CD4-positive, alpha-beta T cell treated with Interleukin-21 for 1 hour (primary cell): Measurements from ENCODE around the gene TRIM14.
"Not testable (repeated sequence)": the region's sequence is repeated elsewhere in the genome, so short reads cannot be mapped to it uniquely, and the experiment has no call there.

ENCODE experiments used
- DNase-seq: peaks from one replicate; pipeline ENCODE4 v3.0.0-alpha.2; 2020

TRIM14 gene

GRCh38 chr9:98045234-98046179 is 73.5 kb downstream of the TRIM14 start:
- DNase-seq: peak; percentile 84

GRCh38 chr9:98043915-98044314 is 75.1 kb downstream of the TRIM14 start:
- DNase-seq: no peak

GRCh38 chr9:98040212-98040611 is 78.8 kb downstream of the TRIM14 start:
- DNase-seq: no peak

GRCh38 chr9:98039607-98040017 is 79.4 kb downstream of the TRIM14 start:
- no peak for DNase-seq

- DNase-seq: no peak
Observed at GRCh38 chr9:98038958-98039357, 80.1 kb downstream of the TRIM14 start.

GRCh38 chr9:98037357-98037756 is 81.7 kb downstream of the TRIM14 start:
- DNase-seq: no peak

GRCh38 chr9:98034593-98035546 is 84.2 kb downstream of the TRIM14 start:
- peak; percentile 90 for DNase-seq

GRCh38 chr9:98031935-98032334 is 87.1 kb downstream of the TRIM14 start:
- no peak for DNase-seq

GRCh38 chr9:98031169-98031568 is 87.9 kb downstream of the TRIM14 start:
- DNase-seq: no peak

- no peak for DNase-seq
Observed at GRCh38 chr9:98024702-98025101, 94.3 kb downstream of the TRIM14 start.

GRCh38 chr9:98022447-98022846 is 96.6 kb downstream of the TRIM14 start:
- DNase-seq: no peak

GRCh38 chr9:98021306-98022040 is 97.5 kb downstream of the TRIM14 start:
- no peak for DNase-seq

- no peak for DNase-seq
Observed at GRCh38 chr9:98020476-98021145, 98.4 kb downstream of the TRIM14 start.

GRCh38 chr9:98019869-98020268 is 99.2 kb downstream of the TRIM14 start:
- DNase-seq: not testable (repeated sequence)
